ENCODE measurements around the gene SARS2. TPM values are rescaled to one million over a fixed set of nuclear protein-coding genes. Genes with fewer than 3 reads are reported as not detected.
A peak's percentile ranks its signal among the peaks of the same experiment; 100 is the strongest.

The SARS2 gene
- total RNA-seq, 1 experiment from 2014 or later, result 74.7 TPM

DNA sequence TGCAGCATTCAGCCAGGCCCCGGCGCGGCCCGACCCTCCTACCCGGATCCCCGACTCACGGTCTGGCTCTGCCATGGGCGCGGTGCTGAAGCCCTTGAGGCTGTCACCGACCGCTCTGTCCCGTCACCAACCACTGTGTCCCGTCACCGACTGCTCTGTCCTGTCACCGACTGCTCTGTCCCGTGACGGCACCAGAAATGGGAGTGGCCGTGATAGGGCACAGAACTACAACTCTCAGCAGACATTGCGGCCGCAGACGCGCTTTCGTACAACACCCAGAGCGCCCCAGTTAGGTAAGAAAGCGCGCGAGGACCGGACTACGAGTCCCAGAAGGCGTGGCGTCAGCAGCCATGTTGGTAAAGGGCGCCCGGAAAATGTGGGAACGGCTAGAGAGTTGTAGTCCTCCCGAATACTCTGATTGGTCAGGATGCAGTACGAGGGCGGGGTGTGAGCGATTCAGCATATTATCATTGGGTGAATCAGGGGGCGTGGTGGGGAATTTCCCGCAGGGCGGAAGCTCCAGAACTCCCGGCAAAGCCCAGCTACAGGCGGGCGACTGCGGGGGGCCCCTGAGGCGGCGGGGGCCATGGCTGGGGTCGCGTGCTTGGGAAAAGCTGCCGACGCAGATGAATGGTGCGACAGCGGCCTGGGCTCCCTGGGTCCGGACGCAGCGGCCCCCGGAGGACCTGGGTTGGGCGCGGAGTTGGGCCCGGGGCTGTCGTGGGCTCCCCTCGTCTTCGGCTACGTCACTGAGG lies 30.9 kb downstream of the SARS2 start, which contains the start of the genes NFKBIB and SIRT2:
NFKBIB (plus strand) TSS at position 523 of the 755 bp plus-strand sequence; CDS start at position 587, 64 bp downstream.
SIRT2 (minus strand) TSS at position 172 of the 755 bp plus-strand sequence; CDS start at position 75, 97 bp downstream.
- Mint-ChIP-seq H3K36me3 (no peaks in the 10 kb centered on the region; the same call in 1 of the 2 replicates), H3K4me3 (peak within 1 kb of the TSS; percentile 87), H3K27ac (peak within 1 kb of the TSS; percentile 94), H3K9me3 (peaks cover 4% of the 10 kb centered on the region; the same call in 1 of the 2 replicates), H3K27me3 (ENCODE audit: low read depth) (peaks cover 24% of the 10 kb centered on the region), H3K4me1 (peaks cover 12% of the 10 kb centered on the region)
- ATAC-seq (peak; percentile 97), DNase-seq (ENCODE audit: low spot score) (peak; percentile 99)
- ChIA-PET POLR2A (interaction anchor here (1.0 to 1.4 kb wide), 6 partner anchors 9 to 51 kb away, joined by 3 to 11 read pairs (median 4); partner anchors contain the start of gene CCER2), CTCF (interaction anchor here (0.5 to 3.0 kb wide), 17 partner anchors 10 to 497 kb away, joined by 3 to 32 read pairs (median 3); partner anchors contain the start of genes CCER2, FAM98C, MRPS12 and RINL)
- peak; percentile 29; the same call in 1 of the 2 replicates for TF ChIP-seq ZNF263 (CRISPR knock-in tag; IDR thresholded peaks at IDR 0.05; ENCODE audit: low read depth)
- peak; percentile 72; the same call in 1 of the 2 replicates for TF ChIP-seq GABPB1 (CRISPR knock-in tag; IDR thresholded peaks at IDR 0.05)
- TF ChIP-seq MLX (CRISPR knock-in tag; IDR thresholded peaks at IDR 0.05), result no peak
- TF ChIP-seq, protein P1, sequence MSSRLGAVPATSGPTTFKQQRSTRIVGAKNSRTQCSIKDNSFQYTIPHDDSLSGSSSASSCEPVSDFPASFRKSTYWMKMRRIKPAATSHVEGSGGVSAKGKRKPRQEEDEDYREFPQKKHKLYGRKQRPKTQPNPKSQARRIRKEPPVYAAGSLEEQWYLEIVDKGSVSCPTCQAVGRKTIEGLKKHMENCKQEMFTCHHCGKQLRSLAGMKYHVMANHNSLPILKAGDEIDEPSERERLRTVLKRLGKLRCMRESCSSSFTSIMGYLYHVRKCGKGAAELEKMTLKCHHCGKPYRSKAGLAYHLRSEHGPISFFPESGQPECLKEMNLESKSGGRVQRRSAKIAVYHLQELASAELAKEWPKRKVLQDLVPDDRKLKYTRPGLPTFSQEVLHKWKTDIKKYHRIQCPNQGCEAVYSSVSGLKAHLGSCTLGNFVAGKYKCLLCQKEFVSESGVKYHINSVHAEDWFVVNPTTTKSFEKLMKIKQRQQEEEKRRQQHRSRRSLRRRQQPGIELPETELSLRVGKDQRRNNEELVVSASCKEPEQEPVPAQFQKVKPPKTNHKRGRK (CRISPR knock-in tag; IDR thresholded peaks at IDR 0.05; ENCODE audit: borderline replicate concordance), result no peak
- TF ChIP-seq ZBTB43 (CRISPR knock-in tag; IDR thresholded peaks at IDR 0.05), result 0 out of 2 replicates have a peak, but pooled peaks have one; percentile 32
- TF ChIP-seq EMX1 (CRISPR knock-in tag; IDR thresholded peaks at IDR 0.05), result no peak
- peak; percentile 39; the same call in 1 of the 2 replicates for TF ChIP-seq PRDM15 (CRISPR knock-in tag; IDR thresholded peaks at IDR 0.05)
- TF ChIP-seq MAX (CRISPR knock-in tag; IDR thresholded peaks at IDR 0.05), result peak; percentile 53
- peak; percentile 84 for TF ChIP-seq CREM (CRISPR knock-in tag; IDR thresholded peaks at IDR 0.05)
- 0 out of 2 replicates have a peak, but pooled peaks have one; percentile 22 for TF ChIP-seq ARID4B (CRISPR knock-in tag; IDR thresholded peaks at IDR 0.05; ENCODE audit: borderline replicate concordance)
- TF ChIP-seq CBFB (CRISPR knock-in tag; IDR thresholded peaks at IDR 0.05; ENCODE audit: low read depth), result no peak
- peak; percentile 50; the same call in 1 of the 2 replicates for TF ChIP-seq ETV6 (CRISPR knock-in tag; IDR thresholded peaks at IDR 0.05)
- TF ChIP-seq FOXP1 (CRISPR knock-in tag; IDR thresholded peaks at IDR 0.05; ENCODE audit: borderline replicate concordance), result peak; percentile 48; the same call in 1 of the 2 replicates
- peak; percentile 55; the same call in 1 of the 2 replicates for TF ChIP-seq TCF7 (CRISPR knock-in tag; IDR thresholded peaks at IDR 0.05; ENCODE audit: low read depth)
- TF ChIP-seq ATF1 (CRISPR knock-in tag; IDR thresholded peaks at IDR 0.05), result no peak
- TF ChIP-seq RELA (CRISPR knock-in tag; IDR thresholded peaks at IDR 0.05; ENCODE audit: borderline replicate concordance), result no peak
- TF ChIP-seq USF2 (CRISPR knock-in tag; IDR thresholded peaks at IDR 0.05), result peak; percentile 81
- peak; percentile 84 for TF ChIP-seq FOXK1 (CRISPR knock-in tag; IDR thresholded peaks at IDR 0.05)
- peak; percentile 40; the same call in 1 of the 2 replicates for TF ChIP-seq E2F5 (CRISPR knock-in tag; IDR thresholded peaks at IDR 0.05)
- TF ChIP-seq ZNF121 (CRISPR knock-in tag; IDR thresholded peaks at IDR 0.05), result peak; percentile 100
- TF ChIP-seq NFYB (CRISPR knock-in tag; conservative IDR thresholded peaks at IDR 0.05; ENCODE audit: low read depth), result peak; percentile 100
- no peak for TF ChIP-seq ZNF317 (CRISPR knock-in tag; IDR thresholded peaks at IDR 0.05; ENCODE audit: borderline replicate concordance, low read depth)

All from WTC11 (cell line).